ENCODE data around the gene ASPG.

Gene ASPG

DNA sequence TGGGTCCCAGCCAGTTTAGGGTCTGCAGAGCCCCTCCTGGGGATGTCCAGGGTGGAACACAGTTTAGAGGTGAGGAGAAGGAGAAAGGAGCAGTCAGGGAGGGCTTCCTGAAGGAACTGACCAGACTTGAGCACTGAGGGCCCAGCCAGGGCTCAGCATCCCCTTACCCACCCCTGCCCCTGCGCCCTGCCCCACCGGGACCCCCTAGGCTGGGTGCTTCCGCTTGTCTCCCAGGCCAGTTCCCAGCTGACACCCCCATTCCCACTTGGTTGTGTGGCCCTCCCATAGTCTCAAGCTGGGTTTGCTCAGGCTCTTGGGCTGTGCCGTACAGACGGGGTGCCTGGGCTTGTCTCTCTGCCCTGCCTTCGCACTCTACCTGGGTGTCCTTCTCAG, 26.6 kb downstream of the ASPG start:
- H3K27me3 ChIP-seq (ENCODE audit: insufficient read depth, poor library complexity, severe bottlenecking) = peaks cover 11% of the 10 kb centered on the region

DNA sequence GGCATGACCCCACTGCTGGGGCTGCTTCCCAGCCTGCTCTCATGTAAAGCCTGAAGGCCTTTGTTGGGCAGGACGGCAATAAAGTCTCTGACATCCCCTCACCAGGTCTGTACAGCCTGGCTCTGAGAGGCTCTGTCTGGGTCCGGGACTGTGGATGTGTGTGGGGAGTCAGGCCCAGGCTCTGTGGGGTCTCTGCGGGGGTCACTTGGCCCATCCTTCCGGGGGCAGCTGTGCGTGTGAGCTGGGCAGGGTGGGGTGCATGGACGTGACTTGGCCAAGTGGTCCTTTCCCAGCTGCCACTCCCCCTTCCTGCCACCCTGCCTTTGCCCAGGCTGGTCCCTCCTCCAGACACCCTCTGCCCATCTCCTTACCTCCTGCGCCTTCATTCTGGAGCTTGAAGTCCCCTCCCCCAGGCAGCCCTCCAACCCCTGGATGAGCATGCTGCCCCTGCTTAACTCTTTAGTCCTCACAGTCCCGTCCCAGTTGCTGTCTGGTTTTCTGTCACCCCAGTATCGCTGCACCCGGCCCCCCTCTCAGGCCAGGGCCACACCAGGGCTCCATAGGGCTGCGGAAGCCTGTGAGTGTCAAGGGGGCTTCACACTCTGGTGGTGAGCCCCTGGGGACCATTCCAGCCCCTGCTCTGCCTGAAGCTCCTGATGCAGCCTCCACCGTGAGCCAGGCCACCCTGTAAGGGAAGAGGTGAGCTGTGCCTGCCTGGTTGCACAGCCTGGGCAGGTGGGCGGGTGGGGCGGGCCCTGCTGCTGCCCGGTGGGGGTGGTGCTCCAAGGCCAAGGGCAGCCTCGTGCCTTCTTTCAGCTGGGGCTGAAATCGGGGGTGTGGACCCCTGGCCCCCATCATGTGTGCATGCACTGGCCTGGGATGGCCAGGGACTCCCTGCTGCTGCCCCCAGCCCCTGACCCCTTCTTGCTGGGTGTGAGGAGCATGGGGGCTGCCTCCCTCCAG, 27.4 kb downstream of the ASPG start:
- Histone ChIP-seq H3K27me3 (ENCODE audit: insufficient read depth, poor library complexity, severe bottlenecking) (peaks cover 11% of the 10 kb centered on the region), H3K4me3 (replicated peaks; ENCODE audit: insufficient read depth, low read length) (no peak overlapping the region), H3K27ac (replicated peaks) (no peak overlapping the region)
- no peak for DNase-seq (ENCODE audit: low read depth in 1 of 2, low spot score in 1 of 2)
- TF ChIP-seq POLR2AphosphoS5 (IDR thresholded peaks at IDR 0.05; ENCODE audit: low read depth) (no peak), SPI1 (IDR thresholded peaks at IDR 0.05; ENCODE audit: borderline replicate concordance, low read depth) (no peak), GABPA (IDR thresholded peaks at IDR 0.05; ENCODE audit: low read depth) (no peak)
- TF ChIP-seq, protein P1, sequence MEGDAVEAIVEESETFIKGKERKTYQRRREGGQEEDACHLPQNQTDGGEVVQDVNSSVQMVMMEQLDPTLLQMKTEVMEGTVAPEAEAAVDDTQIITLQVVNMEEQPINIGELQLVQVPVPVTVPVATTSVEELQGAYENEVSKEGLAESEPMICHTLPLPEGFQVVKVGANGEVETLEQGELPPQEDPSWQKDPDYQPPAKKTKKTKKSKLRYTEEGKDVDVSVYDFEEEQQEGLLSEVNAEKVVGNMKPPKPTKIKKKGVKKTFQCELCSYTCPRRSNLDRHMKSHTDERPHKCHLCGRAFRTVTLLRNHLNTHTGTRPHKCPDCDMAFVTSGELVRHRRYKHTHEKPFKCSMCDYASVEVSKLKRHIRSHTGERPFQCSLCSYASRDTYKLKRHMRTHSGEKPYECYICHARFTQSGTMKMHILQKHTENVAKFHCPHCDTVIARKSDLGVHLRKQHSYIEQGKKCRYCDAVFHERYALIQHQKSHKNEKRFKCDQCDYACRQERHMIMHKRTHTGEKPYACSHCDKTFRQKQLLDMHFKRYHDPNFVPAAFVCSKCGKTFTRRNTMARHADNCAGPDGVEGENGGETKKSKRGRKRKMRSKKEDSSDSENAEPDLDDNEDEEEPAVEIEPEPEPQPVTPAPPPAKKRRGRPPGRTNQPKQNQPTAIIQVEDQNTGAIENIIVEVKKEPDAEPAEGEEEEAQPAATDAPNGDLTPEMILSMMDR (IDR thresholded peaks at IDR 0.05; ENCODE audit: insufficient read depth, low read length) = no peak

More for the DNA sequence above, 26.6 kb downstream of the ASPG start:
- Histone ChIP-seq H3K27ac (replicated peaks) (no peak overlapping the region), H3K4me3 (replicated peaks; ENCODE audit: insufficient read depth, low read length) (no peak overlapping the region)
- no peak for TF ChIP-seq POLR2AphosphoS5 (IDR thresholded peaks at IDR 0.05; ENCODE audit: low read depth)
- no peak for TF ChIP-seq GABPA (IDR thresholded peaks at IDR 0.05; ENCODE audit: low read depth)
- TF ChIP-seq, protein P1 (IDR thresholded peaks at IDR 0.05; ENCODE audit: insufficient read depth, low read length) = no peak
- TF ChIP-seq, protein P2, sequence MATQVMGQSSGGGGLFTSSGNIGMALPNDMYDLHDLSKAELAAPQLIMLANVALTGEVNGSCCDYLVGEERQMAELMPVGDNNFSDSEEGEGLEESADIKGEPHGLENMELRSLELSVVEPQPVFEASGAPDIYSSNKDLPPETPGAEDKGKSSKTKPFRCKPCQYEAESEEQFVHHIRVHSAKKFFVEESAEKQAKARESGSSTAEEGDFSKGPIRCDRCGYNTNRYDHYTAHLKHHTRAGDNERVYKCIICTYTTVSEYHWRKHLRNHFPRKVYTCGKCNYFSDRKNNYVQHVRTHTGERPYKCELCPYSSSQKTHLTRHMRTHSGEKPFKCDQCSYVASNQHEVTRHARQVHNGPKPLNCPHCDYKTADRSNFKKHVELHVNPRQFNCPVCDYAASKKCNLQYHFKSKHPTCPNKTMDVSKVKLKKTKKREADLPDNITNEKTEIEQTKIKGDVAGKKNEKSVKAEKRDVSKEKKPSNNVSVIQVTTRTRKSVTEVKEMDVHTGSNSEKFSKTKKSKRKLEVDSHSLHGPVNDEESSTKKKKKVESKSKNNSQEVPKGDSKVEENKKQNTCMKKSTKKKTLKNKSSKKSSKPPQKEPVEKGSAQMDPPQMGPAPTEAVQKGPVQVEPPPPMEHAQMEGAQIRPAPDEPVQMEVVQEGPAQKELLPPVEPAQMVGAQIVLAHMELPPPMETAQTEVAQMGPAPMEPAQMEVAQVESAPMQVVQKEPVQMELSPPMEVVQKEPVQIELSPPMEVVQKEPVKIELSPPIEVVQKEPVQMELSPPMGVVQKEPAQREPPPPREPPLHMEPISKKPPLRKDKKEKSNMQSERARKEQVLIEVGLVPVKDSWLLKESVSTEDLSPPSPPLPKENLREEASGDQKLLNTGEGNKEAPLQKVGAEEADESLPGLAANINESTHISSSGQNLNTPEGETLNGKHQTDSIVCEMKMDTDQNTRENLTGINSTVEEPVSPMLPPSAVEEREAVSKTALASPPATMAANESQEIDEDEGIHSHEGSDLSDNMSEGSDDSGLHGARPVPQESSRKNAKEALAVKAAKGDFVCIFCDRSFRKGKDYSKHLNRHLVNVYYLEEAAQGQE (IDR thresholded peaks at IDR 0.05; ENCODE audit: insufficient replicate concordance, low read depth) = no peak
- no peak for TF ChIP-seq SPI1 (IDR thresholded peaks at IDR 0.05; ENCODE audit: borderline replicate concordance, low read depth)
- DNase-seq (ENCODE audit: low read depth in 1 of 2, low spot score in 1 of 2) = no peak

DNA sequence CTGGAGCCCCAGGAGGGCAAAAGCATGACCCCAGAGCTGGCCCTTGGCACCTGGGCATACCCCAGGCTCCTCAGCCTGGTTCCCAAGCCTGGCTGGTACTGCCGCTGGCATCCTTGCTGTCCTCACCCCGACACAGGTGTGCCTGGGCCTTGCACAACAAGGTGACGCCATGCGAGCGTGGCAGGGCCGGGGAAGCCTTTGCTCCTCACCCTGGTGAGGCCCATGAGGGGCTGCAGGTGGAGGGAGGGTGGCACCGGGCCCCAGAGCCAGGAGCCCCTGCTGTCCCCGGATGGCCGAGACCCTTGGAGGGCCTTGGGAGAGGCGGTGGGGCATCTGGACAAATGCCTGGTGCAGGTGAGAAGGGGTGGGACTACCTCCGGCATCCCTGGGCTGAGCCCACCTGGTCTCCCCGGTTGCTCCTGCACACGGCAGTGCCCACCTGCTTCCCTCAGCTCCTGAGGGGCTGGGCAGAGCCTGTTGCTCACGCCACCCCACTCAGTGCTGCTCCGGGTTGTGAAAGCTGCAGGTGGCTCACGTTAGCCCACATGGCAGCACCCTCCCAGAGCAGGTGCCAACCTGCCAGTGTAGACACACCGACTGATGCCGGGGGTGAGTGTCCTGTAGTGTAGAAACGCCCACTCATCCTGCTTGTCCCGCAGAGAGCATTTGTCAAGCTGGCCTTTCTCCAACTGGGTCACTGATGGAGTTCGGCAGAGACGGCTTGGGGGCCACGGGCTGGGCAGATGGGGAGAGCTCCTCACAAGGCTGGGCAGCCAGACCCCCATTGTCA, 28.3 kb downstream of the ASPG start:
- no peak overlapping the region for H3K4me3 ChIP-seq (replicated peaks; ENCODE audit: insufficient read depth, low read length)
- TF ChIP-seq POLR2AphosphoS5 (IDR thresholded peaks at IDR 0.05; ENCODE audit: low read depth) (no peak), GABPA (IDR thresholded peaks at IDR 0.05; ENCODE audit: low read depth) (no peak), SPI1 (IDR thresholded peaks at IDR 0.05; ENCODE audit: borderline replicate concordance, low read depth) (no peak)
- TF ChIP-seq, protein P1 (IDR thresholded peaks at IDR 0.05; ENCODE audit: insufficient read depth, low read length) = no peak
- TF ChIP-seq, protein P2 (IDR thresholded peaks at IDR 0.05; ENCODE audit: insufficient replicate concordance, low read depth) = no peak
- H3K27me3 ChIP-seq (ENCODE audit: insufficient read depth, poor library complexity, severe bottlenecking) = peaks cover 15% of the 10 kb centered on the region
- DNase-seq (ENCODE audit: low read depth in 1 of 2, low spot score in 1 of 2) = no peak
- no peak overlapping the region for H3K27ac ChIP-seq (replicated peaks)
